HG02610 (cell line): ENCODE data around the gene B3GAT3.
"Not testable (repeated sequence)": the region's sequence is repeated elsewhere in the genome, so short reads cannot be mapped to it uniquely, and the experiment has no call there.

ENCODE experiments used
- ATAC-seq: cut with Tn5 transposase; IDR thresholded peaks from one replicate; pipeline ENCODE4 v1.9.1; 2021; ENCODE audit warnings: mild to moderate bottlenecking, moderate library complexity; ENCODE audit not compliant: unreplicated experiment

The B3GAT3 gene

DNA sequence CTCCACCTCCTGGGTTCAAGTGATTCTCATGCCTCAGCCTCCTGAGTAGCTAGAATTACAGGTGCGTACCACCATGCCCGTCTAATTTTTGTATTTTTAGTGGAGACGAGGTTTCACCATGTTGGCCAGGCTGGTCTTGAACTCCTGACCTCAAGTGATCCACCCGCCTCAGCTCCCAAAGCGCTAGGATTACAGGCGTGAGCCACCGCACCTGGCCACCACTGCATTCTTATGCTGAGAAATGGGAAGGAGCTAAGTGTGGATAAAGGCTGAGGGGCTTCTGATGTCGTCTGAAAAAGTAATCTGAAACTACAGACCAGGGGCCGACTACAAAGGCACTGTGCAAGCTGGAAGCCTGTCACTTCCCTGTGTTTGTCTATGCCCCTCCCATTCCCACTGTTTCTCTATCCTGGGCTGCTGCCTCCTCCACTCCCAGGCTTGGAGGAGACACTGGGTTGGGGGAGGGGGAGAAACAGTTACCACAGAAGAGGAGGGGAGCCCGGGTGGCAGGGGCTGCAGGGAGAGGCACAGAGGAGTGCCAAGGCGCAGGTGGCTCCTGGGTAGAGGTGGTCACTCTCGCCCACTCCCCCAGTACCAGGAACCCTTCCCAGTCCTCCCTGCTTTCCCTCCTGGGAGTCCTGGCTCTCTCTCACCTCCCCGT is 17.2 kb downstream of the B3GAT3 start:
- ATAC-seq = no peak

DNA sequence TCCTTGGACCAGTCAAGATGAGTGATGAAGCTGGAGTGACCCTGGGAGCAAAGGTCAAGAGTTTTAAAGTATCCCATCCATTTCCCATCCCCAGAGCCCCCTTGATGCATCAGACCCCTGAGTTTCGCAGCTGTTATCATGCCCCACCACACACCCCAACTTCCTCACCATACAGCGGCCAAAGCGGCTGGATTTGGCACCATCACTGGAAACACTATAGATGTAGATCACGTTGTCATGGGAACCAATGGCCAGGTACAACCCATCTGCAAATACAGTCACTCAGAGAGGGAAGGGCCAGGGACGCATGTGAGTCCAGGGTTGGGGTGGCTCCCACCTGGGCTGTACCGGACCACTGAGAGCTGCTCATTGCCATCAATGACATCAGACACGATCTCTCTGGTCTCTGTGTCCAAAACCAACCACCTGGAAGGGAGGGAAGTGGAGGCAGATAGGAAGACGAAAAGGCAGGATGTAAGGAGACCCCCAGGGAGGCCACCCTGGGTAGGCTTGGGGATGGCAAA is 17.9 kb downstream of the B3GAT3 start:
- no peak for ATAC-seq

DNA sequence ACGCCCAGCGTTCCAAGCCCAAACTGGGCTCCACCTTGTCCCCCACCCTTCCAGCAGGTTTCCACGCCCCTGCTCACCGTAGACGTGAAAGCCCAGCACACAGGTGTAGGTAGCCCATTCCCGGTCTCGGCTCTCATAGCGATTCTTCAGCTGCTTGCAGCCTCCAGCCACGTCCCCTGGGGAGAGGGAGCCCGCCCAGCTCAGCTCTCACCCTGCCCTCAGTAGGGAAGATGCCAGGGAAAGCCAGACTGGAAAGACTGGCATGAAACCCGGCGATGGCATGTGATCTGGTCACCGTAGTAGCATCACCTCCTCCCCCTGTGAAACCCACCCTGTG is 18.7 kb downstream of the B3GAT3 start:
- ATAC-seq = no peak

DNA sequence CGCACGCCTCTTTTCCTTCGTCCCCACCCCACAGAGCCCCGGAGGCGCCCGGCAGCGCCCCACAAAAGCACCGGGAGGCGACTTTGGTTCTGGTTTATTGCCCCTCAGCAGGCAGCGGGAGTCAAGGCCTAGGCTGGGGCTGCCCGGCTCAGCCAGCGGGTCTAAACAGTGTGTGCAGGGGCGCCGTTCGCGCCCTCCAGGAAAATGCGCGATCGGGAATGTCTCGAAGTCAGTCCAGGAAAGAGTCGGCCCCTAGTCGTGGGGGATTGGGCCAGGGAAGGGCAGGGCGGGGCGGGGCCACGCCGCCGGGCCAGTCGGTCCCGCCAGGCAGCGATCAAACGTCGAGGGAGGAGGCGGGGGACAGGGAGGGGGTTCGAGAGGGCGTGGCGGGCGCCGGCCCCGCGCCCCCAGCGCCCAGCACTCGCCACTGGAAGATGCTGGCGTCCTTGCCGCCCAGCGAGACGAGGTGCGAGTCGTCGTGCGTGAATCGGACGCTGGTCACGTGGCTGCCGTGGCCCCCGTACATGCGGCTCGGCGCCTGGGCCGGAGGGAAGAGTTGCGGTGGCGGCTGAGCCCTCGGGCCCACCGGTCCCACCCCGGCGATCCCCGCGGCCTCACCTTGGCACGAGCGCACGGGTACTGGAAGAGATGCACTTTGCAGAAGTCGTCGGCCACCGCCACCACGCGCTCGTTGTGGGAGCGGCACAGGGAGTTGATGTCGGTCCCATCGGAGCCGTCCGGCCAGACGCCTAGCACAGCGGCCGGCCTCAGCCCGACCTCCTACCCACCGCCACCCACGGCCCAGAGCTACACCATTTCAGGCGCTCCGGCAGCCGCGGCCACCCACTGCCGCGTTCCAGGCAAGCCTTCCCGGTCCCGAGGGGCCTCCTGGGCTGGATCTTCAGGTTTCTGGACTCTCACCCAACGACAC is 19.4 kb downstream of the B3GAT3 start:
- no peak for ATAC-seq

DNA sequence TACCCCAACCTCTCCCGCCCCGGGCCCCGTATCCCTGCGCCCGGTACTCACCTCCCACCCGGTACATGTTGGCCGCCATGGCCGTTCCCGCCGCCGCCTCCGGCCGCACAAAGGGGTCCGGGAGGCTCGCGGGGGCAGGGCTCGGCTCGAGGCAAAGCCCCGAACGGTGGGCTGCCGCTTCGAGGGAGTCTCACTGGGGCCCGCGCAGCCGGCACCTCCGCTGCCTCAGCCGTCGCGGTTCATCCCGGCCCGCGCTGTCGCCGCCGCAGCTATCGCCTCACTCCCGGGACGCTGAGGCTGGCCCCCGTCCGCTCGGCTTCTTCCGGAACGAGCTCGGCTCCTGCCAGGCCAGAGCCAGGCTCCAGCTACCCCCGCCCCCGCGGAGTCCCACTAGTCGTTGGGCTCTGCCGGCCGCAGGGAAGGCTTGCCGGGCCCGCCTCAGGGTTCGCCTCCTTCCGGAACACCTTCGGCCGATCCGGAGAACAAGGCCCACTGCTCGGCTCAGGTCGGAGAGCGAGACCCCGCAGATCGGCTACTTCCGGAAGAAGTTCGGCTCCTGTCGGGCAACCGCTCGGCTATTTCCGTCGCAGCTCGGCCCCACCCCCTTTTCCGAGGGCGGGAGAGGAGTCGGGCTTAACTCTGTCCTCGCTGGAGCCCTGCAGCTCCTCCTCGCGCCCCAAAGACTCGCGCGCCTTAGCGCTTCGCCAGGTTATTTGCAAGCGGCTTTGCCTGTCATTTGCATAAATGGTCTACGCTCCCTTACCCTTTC is 20.2 kb downstream of the B3GAT3 start, which contains the start of gene MTA2:
MTA2 (minus strand) TSS at position 494 of the 769 bp plus-strand sequence; CDS start at position 79, 415 bp downstream.
- peak; percentile 67 for ATAC-seq

DNA sequence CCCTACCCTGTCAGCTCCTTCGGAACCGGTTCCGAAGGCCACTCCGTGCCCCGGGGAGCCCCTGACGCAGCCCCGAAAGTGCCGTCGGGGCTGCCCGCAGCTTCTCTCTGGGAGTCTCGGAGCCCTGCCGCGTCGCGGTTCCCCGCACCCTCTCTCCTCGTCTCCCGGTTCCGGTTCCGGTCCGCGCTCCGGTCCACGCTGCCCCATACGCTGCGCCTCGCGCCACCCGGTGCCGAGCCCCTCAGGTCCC is 20.7 kb downstream of the B3GAT3 start:
- ATAC-seq = no peak

DNA sequence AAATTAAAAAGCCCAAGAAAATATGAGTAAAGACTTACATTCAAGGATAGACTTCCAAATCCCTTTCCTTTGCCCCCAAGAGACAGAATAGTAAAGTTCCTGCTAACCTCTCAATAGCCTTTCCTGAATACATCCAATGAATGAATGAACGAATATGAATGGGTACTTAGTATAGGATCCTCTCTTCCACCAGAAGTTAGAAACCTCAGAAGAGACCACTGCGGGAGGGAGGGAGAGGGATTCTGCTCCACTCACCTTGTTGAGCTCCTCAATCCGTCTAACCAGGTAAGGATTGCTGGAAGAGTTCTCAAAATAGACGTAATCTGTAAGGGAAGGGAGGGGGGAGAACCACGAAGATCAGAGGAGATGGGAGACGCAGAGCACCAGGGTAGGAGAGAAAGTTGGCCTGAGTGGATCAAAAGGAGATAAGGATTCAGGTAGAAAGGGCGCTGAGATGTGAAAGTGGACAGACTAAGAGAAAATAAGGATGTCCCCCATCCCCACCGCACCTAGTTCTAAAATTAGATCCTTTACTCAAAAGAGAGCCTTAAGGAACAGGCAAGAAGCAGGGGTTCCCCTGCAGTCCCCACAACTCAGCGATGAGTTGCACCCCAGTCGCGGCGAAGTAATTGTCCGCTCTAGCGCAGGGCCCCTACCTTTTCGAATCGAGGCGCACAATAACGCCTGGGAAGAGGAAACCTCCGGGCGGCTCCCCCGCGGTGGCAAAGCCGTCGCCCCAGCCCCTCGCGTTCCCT is 21.2 kb downstream of the B3GAT3 start:
- ATAC-seq = no peak

DNA sequence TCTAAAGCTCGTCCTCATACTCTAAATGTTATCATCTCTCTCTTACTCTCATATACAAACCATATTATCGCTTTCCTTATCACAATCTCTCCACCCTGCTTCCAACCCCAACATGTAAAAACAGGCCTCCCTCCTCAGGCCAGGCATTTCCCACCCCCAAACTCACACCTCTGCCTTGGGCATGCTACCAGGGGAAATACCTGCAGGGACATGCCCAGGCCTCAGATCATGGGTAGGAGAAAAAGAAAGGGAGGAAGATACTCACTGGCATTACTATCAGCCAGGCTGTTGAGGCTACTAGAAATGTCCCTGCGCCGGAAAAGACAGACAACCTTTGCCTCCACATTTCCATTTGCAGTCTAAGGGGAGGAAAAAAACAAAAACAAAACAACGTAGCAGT is 21.9 kb downstream of the B3GAT3 start:
- ATAC-seq = no peak

DNA sequence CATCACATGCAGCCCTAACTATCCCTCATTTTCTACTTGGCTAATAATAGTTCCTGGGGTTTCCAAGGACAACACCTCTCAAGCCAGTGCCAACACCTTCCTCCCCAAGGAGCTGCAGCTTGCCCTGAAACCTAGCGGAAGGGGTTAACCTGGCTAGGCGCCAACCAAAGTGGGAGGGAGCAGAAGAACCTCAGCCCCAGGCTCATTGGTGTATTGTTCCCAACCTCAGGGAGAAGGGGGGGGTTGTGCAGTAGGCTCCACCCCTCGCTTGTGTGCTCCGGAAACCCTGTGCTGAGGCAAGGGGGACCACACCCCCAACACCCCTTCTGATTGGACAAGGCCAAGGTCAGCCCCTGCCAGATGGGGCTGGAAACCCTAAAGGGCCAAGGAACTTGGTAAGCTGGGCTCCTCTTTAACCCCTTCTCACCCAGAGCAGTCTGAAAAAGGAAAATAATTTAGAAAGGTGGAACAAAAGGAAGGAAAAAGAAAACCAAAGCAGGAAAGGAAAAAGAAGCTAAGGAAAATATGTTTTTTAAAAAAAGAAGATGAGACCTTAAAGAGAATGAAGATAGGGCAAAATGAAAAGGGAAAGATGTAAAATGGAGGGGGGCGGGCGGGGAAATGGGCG is 22.6 kb downstream of the B3GAT3 start:
- ATAC-seq = peak; percentile 63

DNA sequence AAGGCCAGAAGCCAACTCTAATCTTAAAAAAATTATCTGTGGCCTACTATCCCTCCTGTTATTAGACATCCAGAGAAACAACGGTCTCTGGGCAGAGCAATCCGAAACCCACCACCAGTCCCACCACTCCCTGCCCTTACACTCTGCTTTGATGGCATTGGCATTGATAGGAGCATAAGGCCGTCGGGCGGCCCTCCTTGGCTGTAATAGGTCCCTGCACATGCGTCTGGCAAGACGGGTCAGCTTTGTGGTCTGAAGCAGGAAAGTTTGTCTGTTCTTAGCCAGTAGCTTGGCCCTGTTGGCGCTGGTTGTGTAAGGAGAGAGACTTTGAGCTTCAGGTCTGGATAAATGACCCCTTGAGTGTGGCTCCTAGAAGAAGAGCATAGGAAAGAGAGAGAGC is 26.7 kb downstream of the B3GAT3 start:
- no peak for ATAC-seq

DNA sequence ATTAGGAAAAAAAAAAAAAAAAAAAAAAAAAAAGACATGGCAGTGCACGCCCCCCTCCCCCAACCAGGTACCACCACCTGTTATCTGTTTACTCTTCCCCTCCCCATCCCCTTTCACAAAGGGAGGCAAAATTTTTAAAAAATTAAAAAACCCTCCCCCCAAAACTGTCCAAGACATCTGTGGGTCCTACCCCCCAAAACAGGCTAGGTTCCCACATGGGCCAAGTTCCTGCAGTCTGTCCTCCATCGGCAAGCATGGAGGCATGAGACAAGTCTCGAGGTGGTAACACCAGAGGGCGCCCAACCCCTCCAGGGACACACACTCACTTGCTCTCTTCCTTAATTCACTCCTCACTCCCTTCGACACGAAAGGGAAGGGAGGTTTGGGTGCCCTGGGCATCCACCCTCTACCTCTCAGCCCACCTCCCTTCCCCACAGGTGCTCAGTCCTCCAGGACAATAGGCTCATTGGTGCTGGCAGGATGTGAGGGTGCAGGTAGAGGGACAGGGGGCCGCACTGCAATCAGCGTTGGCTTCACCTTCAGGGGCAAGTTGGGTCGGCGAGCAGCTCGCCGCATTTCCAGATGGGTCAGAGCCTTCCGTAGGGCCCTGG is 28.2 kb downstream of the B3GAT3 start:
- ATAC-seq = no peak

DNA sequence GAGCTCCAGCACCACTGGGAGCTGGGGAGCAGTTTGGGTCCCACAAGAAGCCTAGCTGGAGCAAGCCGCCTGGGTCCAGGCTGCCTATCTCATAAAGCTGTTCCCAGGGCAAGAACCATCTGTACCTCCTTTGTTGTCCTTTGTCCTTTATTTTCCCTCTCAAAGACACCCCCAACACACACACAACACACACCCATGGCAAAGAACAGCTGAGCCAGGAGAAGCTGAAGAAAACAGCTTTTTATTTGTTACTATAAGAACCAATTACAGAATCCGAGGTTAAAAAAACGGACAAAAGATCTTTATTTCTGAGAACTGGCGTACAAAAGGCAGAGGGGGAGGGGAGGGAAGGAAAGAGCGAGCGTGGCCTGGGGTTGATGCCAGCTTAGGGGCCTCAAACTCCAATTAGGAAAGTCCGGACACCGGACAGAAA is 28.8 kb downstream of the B3GAT3 start:
- no peak for ATAC-seq

DNA sequence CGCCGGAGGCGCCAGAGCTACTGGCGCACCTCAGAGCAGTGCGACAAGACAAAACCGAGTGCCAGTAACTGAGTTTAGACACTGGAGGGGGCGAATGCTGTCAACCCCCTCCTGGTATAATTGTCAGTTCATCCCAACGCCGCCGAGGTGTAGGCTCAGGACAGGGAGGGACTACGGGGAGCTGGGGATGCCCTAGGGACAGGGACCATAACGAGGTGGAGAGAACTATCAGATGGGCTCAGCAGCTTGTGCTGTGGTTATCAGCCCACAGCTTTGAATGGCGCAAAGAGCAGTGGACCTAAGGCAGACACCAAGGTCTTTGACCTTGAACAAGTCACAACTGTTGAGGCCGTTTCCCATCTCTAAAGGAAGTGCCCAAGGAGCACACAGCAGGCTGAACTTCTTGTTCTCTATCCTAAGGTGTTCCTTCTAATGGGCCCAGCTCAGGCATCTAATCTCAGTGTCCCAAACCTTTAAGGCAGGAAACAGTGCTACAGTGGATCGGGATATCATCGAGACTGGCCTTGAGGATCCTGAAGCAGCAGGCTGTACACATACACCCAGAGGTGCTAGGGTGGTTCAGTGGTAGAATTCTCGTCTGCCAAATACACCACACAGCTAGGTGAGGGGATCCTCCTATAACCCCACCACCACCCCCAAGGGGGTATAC is 29.5 kb downstream of the B3GAT3 start:
- ATAC-seq = peak; percentile 7

DNA sequence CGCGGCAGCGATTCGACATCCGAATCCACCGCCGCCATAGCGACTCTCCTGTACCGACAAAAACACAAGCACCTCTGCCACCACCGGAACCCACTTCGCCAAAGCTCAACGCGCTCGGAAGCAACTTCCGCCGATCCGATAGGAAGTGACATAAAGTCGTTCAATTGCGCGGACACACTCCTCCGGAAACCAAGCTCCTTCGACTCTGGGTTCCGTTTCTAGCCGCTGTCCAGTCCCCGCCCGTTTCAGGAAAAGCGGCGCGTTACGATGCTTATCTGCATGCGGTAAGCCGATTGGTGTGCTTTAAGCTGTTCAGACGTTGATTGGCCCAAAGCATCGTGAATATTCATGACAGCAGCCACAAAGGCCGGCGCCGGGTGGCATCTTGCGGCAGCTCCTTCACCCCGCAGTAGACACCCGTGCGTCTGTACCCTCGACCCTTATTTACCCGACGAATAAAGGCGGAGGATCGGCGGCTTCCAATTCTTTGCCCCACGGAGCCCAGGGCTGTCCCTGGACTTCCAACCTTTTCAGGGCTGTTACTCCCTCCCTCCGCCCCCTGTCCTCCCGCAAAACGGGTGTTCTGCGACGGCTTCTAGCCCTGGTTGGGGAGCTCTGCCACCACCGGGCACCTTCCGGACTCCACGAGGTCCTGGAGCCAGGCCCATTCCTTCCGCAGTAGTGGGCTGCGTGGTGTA is 30.2 kb downstream of the B3GAT3 start, which contains the start of gene TUT1:
TUT1 (minus strand) TSS at position 76 of the 698 bp plus-strand sequence; CDS start at position 38, 38 bp downstream.
- peak; percentile 86 for ATAC-seq

DNA sequence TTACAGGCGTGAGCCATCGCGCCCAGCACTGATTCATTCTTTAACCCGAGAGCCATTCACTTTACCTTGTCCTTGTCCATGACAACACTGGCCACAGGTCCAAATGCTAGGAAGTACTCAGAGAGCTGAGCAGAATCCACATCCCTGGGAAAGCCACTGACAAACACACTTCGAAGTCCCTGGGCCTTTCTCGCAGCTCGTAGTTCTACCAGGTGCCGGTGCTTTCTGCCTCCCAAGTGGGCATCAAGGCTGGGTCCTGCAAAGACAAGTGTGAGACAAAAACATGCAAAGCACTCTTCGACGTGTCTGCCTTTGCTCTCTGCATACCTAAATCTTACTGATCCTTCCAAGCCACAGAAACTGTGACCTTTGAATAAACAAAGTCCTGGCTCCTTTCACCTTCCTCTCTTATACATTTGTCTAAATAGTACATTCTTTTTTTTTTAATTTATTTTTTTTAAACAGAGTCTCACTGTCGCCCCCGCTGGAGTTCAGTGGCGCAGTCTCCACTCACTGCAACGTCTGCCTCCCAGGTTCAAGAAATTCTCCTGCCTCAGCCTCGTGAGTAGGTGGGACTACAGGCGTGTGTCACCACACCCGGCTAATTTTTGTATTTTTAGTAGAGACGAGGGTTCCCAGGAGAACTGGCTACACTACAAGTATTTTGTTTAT is 32.7 kb downstream of the B3GAT3 start:
- ATAC-seq = no peak

DNA sequence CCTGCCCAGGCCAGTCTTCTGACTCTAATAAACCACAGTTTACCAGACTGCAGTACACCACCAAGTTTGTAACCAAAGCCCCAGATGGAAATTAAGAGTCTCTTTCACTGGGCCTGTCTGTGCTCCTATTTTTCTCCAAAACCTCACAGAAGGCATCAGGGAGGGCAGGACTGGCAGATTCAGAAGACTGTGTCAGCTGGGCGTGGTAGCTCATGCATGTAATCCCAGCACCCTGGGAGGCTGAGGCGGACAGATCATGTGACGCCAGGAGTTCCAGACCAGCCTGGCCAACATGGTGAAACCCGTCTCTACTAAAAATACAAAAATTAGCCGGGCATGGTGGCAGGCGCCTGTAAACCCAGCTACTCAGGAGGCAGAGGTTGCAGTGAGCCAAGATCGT is 36.4 kb downstream of the B3GAT3 start:
- ATAC-seq = not testable (repeated sequence)

DNA sequence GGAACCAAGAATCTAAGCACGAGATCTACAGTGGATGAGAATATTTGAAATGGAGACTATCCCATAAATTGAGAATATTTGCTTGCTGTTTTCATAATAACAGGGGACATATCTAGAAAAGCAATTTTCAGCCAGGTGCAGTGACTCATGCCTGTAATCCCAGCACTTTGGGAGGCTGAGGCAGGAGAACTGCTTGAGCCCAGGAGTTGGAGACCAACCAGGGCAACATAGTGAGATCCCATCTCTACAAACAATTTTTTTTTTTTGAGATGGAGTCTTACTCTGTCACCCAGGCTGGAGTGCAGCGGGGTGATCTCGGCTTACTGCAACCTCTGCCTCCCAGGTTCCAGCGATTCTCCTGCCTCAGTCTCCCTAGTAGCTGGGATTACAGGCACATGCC is 40.1 kb downstream of the B3GAT3 start:
- not testable (repeated sequence) for ATAC-seq
